Erythroblast (primary cell): Measurements from ENCODE around the gene COPS7A.

ENCODE experiments used
- GATA1 ChIP-seq: IDR thresholded peaks from 2 replicates; pipeline ENCODE4 v1.6.1; 2011; ENCODE audit warnings: low read depth, mild to moderate bottlenecking, control low read depth, low read length, moderate library complexity
- POLR2A ChIP-seq: IDR thresholded peaks from 2 replicates; pipeline ENCODE4 v1.6.1; 2011; ENCODE audit warnings: mild to moderate bottlenecking, low read length

DNA sequence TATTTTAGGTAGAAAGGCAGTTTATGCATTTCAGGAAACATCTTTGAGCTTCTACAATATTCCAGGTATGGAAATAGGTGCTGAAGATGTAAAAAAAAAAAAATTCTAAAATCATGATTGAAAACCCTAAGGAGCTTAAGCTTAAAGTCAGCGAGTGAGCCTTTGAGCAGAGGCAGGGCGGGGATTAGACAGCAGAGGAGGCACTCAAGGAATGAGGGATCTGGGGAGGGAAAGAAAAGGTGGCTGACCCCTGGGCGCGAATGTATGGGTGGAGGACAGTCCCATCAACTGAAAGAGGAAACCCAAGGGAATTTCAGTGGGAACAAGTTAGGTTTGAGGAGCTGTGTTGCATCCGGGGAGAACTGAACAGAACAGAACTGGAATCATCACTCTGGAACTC, 35.9 kb downstream of the COPS7A start:
- TF ChIP-seq POLR2A: no peak
- TF ChIP-seq GATA1: no peak
